Retina (tissue), 1 donor: ENCODE results near the gene PRCD.

ENCODE experiments used
- DNase-seq: peaks from one replicate; pipeline ENCODE4 v3.0.0-alpha.2; 2016

The PRCD gene

DNA sequence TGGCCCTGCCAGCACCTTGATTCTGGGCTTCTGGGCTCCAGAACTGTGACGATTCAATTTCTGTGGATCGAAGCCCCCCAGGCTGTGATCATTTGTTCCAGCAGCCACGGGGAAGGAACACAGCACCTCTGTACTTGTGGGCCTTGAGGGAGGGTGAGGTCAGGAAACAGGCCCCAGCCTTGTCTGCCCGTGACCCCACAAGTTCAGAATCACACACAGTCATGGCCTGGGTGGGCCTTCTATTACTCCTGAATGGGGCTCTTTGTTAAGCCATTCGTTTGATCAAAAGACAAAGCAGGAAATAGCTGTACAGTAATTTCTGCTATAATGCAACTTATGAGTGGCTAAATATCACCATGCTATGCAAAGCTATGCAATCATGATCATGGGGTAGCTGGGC is 35.7 kb downstream of the PRCD start:
- no peak for DNase-seq

DNA sequence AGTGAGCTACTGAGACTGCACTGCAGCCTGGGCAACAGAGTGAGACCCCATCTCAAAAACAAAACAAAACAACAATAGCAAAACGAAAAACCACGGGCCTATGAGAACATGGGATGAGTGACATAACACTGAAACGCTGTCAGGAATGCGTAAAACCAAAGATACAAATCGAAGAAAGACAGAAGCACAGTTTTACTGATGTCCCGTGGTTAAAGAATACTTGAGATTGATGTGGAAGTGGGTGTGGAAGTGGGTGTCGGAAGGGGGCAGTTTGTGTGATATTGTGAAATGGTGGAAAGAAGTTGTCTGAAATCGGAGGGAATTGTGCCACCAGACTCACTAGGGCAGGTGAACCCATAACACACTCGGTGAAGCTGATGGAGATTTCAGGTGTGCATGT is 36.3 kb downstream of the PRCD start:
- no peak for DNase-seq

DNA sequence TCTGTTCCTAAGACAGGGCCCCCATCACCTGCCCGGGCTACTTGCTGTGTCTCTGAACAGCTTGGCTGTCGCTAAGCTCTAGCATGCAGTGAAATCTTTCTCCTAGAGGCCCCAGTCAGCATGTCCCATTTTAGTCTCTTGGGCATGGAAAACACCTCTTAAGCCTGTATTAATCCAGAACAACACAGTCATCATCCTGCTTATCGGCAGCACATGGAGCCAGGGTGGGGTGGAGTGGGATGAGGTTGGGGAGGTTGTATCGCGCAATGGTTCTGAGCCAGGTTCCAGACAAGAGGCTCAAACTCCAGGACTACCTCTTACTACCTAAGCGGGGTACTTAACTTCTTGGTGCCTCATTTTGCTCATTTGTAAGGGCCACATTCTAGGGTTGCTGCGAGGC is 38.0 kb downstream of the PRCD start:
- DNase-seq: no peak

DNA sequence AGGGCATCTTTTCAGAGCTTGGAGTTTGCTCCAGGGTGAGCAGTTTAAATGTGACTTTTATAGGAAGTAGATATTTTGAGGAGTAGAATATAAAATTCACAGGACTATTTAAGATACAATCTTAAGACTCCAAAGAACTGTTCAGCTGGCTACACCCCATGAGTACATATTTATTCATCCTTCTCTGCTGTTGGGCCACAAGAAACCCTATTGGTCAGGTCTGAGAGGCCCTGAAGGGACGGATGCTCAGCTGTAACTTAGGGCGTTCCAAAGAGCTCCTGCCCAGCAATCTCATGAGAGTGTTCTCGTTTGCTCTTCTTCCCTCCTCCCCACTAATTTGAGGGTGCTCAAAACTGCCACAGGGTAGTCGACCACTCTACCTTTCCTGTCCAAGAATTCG is 38.5 kb downstream of the PRCD start:
- DNase-seq: no peak

DNA sequence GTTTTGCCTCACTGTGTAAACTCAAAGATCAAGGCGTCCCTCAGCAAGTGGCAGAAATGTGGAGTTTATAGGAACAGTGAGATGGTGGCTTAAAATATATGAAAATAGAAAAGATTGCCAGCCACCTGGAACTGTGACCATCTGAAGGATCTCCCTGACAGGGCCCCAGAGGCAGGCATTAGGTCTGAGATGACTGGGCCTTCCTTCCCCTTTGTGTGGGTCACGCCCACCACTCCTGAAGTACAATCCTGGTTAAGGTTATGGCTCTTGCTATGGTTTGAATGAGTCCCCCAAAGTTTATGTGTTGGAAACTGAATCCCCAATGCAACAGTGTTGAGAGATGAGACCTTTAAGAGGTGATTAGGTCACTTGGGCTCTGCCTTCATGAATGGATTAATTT is 39.4 kb downstream of the PRCD start:
- no peak for DNase-seq

DNA sequence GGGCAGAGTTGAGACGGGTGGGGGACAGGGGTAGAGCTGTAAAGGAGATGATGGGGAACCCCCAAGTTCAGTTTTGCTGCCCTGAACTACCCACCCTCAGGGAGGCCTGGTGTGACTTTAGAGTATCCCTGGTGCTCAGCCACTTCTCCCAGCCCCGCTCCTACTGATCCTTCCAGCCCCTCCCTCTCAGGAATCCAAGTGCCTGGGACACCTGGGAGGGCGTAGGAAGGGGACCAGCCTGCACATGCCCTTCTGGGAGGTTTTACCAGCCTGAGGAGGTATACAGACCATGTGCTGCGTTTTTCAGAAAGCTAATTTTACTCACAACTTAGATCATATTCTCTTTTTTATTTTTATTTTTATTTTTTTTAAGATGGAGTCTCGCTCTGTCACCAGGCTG is 41.7 kb downstream of the PRCD start:
- DNase-seq: no peak

DNA sequence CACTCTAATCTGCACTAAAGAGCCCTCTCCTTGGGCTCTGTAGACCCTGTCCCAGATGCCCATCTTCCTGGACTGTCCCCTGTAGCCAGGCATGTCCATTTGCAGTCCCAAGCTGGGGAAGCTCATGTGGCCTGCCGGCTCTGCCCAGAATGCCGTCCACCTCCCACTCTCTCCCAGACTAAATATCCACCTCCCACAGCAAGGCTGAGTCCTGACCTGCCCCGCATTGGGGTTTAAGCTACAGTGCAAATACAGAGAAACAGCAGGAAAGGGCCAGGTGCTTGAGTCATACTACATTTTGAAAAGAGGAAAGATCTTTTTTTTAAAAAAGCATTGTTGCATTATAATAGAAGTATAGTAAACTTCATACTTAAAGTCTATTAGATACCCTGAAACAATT is 42.8 kb downstream of the PRCD start:
- DNase-seq: no peak

DNA sequence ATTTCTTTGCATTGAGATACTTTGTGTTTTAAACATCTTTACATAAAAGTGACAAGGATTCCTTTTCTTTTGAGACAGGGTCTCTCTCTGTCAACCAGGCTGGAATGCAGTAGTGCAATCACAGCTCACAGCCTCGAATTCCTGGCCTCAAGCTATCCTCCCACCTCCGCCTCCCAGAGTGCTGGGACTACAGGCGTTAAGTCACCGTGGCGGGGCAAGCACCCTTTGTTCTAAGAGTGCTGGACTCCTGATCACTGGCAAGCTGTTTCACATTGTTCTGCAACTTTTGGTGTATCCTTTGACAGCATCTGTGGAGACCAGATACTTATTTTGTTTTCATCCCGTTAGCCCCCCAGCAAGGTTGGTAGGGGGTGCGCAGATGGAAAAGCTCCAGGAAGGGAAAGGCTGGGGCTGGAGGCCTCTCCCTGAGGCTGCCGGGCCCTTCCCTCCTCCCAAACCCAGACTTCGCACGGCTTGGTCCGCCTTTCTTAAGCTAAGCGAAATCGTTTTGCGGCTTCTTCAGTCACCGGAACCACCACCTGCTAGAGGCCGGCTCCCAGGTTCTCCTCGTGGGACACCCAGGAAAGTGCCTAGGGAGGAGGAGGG is 44.7 kb downstream of the PRCD start:
- no peak for DNase-seq

DNA sequence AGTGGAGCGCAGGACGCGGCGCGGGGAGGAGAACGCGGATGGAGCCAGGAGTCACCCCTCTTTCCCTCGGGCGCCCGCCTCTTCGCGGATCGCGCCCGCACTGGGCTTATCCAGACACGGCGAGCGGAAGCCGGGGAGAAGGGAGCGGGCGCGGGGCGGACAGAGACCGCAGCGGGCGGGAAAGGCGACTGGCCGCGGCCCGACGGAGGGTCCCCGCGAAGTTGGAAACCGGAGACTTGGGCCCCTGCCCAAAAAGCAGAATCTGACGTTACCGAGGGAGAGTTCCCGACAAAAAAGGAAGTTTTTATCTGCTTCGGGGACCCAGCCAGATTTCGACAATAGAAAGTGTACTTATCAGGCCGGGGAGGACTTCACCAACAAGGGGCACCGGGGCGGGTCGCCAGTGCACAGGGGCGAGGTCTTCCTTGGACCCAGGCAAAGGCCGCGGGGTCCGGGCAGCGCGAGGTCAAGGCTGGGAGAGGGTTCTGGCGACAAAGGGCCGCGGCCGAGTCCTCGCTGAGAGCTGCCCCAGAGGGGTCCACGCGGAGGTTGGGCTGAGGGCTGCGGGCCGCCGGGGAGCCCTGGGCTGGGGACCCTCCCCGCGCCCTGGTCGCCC is 45.3 kb downstream of the PRCD start:
- DNase-seq: peak; percentile 75

DNA sequence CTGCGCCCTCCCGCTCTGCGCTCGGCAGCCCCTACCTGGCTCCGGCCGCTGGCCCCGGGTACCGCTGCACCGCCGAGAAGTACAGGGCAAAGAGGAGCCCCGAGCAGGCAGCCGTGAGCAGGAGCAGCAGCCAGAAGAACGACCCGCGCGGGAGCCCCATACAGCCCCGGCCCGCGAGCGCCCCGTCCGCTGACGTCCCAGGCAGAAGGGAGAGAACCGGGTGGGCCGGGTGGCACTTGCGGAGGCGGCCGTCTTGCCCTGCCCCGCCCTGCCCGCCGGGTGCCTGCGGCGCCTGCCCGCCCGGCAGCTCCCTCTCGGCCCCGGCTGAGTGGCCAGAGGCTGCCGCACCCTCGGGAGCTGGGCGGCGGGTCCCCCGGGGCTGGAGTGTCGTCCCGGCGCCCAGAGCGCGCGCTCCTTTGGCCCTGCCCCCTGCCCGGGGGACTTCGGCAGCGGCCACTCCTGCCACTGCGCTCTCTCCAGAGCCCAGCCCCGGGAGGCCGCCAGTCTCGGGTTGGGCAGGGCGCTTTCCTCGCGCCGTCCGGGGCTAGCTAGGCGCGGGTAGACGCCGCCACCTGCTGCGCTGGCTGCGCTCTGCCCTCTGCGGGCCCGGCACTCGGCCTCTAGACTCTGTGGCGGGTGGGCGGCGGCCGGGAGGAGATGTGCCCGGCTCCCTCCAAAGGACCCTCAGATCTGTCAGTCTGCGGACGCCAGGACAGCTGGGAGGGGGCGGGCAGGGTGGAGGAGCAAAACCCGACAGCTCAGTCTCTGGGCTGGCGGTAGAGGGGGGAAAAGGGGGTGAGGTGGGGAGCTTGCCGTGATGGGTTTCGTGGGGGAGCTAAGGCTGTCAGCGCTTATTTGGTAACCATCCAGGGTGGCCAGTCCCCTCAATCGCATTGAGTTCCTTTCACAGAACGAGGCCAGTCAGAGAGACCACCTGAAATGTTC is 46.1 kb downstream of the PRCD start, which contains the start of gene ST6GALNAC2:
ST6GALNAC2 (minus strand) TSS at position 212 of the 945 bp plus-strand sequence; CDS start at position 160, 52 bp downstream.
- DNase-seq: peak; percentile 74

DNA sequence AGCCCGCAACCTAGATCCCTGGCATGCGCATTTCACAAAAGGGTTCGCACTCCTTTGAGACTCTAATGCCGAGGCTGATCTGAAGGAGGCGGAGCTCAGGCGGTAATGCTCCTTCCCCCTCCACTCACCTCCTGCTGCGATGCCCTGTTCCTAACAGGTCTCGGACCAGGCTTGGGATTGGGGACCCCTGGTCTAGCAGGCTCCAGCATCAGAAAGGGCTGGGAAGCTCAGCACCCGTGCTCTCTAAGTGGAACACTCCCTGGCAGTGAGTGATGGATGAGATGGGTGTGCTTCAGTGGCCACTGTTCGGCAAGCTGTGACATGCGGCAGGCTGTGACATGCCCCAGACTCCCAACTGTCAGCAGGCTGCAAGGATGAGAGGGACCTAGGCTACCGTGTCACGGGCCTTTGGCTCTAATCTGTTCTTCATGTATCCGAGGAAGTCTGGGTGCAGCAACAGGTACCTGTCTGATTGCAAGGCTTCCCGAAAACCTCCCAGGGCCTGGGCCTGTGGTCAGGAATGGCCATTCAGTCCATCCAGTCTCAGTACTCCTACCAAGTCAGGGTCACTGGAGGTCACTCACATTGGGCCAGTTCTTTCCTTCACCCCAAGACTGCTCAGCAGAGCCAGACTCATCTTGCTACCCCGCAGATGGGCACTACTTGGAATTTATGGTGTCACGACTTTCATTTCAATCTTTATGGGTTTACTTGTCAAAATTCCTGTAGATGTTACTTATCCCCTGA is 47.1 kb downstream of the PRCD start:
- peak; percentile 39 for DNase-seq

DNA sequence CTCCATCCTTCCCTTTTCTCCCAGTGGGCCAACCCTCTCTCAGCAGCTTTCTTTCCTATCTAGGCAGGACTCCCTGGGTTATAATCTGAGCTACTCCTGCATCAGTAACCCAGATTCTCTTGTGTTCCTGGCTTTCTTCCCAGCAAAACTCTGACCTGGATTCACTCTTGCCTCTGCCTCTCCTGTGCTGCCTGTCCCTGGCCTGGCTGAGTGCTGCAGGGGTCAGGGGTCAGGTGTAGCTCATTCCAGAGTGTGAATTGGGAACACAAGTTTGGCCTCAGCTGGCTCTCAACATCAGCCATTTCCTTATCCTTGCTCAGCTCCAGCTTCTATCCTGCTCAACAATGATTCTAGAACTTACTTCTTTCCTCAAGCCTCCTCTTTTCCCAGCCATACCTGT is 48.3 kb downstream of the PRCD start:
- DNase-seq: no peak

DNA sequence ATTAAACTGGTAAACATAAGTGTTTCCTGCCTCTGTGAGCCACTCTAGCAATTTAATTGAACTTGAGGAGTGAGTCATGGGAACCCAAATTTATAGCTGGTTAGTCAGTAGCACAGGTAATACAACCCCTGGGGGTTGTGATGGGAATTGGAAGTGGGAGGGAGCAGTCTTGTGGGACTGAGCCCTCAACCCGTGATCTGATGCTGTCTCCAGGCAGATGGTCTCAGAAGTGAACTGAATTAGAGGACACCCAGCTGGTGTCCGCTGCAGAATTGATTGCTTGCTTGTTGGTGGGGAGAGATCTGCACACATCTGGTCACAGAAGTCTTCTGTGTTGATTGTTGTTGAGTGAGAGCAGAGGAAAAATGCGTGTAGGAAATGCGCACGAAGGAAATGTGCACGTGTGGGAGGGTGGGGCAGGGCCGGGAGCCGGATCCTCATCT is 53.6 kb downstream of the PRCD start:
- DNase-seq: no peak

DNA sequence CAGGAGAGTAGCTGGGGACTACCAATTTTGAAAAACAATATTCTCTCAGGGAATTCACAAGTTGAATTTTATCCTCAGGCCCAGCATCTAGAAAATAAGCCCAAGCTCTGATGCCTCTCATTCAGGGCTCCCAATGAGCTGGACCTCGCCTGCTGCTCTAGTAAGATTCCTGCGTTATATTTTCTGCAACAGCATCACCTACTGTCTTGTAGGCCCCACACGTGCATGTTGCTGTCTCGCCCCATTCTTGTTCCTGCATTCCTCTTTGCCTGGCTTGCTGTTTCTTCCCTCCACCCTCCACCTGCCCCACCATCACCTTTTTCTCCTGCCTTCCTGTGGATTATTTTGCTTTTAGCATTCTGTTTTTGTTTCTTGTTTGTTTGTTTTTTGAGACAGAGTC is 54.1 kb downstream of the PRCD start:
- DNase-seq: no peak

DNA sequence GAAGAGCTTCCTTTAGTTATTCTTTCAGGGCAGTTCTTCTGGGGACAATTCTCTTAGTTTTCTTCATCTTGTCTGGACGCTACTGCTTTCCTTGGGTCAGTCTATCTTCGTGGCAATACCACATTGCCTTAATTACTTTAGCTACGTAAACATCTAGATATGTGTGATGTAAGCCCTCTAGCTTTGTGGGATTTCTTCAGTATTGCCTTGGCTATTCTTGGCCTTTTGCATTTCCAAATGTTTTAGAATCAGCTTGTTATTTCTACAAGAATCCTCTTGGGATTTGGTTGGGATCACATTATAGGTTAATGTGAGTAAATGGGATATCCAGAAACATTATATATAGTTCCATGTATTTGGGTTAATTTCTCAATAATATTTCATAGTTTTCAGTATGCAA is 54.8 kb downstream of the PRCD start:
- no peak for DNase-seq
